CD4-positive, alpha-beta T cell treated with Interleukin-15 for 1 hour (primary cell): ENCODE results near the gene SREBF1.
A peak's percentile ranks its signal among the peaks of the same experiment; 100 is the strongest.

Experiments used
- DNase-seq: peaks from one replicate; pipeline ENCODE4 v3.0.0-alpha.2; 2020

Gene SREBF1

DNA sequence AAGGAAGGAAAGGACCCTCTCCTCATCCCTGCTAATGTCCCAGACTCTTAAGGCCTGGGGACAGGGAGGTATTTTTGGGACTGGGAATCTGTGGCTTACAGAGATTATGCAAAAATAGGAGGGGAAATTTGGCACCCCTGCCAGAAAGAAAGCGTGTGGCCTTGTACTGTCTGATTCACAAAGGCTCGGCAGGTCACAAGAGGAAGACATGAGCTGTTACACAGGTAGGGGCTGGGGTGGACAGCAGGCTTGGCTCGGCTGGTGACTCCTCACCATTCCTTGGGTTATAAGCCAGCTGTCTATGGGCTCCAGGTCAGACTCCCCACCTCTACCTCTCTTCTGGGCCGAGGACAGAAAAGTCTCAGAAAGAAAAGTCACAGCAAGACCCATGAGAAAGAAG, 20.7 kb upstream of the SREBF1 start:
- DNase-seq: no peak

DNA sequence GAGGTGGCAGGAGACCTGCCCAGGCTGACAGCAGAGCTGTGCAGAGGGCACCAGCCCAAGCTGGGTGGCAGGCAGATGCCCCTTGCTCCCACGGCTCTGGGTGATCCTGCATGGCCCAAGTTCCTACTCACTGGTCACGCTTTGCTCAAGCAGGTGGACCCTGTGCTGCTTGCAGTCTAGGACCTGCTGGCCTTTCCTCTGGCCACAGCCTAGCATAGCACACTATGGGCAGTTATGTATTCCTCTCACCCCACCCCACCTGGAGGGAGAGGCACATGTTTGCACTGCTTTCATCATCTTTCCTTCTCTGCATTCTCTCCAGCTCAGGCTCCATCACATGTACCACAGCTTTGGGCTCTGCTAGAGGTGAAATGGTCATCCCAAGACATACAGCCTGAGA, 19.6 kb upstream of the SREBF1 start:
- no peak for DNase-seq

DNA sequence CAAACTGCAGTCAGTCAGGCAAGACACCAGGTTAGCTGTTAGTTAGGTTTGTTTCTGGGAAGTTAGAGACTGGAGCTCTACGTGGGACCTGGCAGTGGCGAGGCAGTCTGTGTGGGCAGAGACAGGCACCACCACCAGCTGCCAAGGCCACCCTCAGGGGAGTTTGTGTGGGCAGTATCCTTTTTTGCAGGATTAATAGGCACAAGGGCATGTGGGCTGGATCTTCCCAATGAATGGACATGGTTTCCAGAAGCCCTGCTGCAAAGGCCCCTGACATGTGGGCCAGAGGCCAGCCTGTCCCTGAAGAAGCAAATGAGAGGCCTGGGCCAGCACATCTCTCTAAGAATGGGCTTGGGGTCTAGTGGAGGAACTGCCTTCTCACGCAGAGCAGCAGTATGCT, 19.2 kb upstream of the SREBF1 start:
- DNase-seq: no peak

DNA sequence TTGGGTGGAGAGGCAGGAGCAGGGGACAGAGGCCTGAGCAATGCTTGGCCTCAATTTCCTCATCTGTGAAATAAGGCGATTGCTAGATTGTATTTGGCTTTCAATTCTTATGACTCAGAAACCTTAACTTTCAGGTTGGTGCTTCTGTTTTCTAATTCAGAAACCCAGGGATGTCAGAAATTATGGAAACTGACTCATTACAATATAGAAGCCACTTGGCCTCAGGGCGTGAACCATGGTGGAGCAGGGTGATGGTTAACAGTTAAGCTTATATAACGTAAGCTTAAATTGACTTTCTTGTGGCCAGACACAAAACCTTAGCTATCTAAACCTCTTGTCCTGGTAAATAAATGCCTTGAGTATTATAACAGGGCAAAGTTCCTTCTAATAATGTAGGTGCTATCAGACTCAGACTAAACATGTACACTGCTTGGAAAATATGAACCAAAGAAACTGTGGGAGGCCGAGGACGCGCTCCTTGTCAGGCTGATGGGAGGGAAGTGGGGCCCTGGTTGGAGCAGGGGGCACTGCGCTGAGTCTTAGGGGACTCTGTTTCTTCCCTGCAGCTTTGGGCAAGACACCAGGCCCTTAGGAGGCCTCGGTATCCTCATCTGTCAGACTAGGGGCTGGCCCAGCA, 17.1 kb upstream of the SREBF1 start:
- DNase-seq: no peak

DNA sequence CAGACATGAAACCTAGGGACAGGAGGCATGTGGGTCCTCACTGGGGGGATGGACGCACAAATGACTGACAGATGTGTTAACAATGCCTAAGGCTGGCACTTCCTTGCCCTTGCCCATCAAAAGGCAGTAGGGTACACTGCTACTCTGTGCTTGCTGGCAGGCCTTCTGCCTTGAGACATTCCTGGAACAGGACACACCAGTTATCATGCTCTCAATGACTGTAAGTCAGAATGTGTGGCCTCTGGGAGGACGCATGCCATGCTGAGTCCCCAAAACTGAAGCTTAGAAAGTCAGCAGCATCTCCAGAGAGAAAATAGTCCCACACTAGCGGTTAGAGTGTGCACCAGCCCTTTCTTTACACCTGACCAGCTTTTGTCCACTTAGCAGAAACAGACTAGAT, 16.1 kb upstream of the SREBF1 start:
- no peak for DNase-seq

GRCh38 chr17:17851103-17852002, 14.6 kb upstream of the SREBF1 start:
- no peak for DNase-seq

GRCh38 chr17:17849845-17850373, 13.1 kb upstream of the SREBF1 start:
- peak; percentile 78 for DNase-seq

DNA sequence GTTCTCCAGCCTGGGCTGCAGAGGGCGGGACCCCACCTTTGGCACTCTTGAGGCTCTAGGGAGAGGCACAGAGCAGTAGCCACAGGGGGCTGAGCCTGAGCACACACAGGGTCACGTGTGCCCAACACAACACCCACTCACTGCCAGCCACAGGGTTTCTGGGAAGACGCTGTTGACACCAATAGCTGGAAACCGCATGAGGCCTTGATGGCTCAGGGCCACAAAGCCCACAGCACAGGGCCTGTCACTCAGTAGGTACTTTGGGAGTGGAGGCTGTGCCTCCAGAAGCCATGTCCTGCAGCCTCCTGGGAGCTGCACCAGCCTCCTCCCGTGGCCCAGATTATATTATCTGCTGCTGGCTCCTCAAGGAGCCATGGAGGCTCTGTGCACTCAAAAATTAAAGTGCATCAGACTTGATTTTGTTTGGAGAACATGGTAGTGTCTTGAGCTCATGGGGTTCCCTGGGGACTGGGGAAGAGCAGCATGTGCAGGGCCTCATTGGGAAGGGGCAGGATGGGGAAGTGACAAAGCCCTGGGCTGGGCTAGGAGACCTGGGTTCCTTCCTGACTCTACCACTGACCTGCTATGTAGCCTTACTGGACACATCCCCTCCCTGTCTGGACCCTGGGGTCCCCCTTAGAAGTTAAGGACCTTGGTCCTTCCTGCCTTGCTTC, 12.5 kb upstream of the SREBF1 start:
- peak; percentile 89 for DNase-seq

GRCh38 chr17:17848311-17849082, 11.7 kb upstream of the SREBF1 start:
- no peak for DNase-seq

DNA sequence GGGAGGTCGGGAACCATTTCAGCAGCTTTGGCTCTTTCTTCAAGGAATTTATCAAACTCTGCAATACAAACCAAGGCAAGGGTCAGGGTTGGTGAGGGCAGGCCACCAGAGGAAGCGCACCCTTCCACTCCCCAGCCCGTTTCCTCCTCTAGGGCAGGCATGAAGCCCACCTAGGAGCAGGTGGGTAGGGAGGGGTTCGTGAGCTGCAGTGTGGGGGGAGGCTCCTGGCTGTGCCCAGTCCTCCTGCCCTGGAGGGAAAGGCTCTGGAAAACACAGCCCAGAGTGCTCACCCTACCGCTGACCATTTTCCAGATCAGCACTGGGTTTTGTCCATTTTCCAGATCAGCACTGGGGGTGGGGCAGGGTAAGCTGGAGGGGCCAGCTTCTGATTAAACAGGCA, 10.9 kb upstream of the SREBF1 start:
- no peak for DNase-seq

DNA sequence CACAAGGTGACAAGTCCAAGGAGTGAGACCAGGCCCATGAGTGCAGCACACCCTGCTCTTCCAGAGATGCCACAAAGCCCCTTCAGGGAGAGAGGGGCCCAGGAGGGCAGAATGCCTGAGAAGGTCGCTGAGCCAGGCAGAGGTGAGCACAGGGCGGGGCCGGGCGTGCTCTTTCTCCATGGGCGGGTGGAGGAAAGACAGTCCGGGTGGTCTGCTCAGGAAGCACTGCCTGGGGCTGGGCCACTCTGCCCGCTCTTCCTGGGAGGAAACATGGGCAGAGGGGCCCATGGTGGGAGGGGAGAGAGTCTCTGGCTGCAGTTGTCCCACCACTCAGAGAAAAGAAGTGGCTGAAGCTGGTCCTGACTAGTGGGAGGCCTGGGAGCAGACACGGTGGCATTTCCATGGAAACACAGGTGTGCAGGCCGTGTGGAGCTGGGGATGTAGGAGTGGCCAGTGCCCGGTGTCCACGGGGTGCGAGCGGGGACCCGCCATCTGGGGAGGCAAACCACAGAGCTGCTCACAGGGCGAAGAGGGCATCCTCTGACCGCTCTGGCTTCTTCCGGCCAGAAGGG, 10.4 kb upstream of the SREBF1 start:
- no peak for DNase-seq

GRCh38 chr17:17846645-17847044, 9.9 kb upstream of the SREBF1 start:
- DNase-seq: no peak

DNA sequence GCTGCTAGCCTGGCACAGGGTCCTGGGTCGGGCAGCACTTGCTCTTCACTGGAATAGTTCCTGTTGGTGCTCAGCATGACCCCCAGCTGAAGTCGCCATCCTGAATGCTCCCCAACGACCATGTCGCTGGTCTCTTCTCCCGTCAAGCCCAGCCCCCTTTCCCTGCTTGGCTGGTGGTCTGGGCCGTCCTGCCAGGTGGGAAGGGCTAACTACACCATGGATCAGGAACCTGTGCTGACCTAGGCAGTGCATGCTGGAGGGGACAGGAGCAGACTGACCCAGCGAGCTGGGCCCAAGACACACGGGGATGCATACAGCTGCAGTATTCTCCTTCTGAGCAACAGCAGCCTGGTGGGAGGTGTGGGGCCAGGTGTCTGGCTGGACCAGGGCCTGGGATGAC, 9.2 kb upstream of the SREBF1 start:
- DNase-seq: no peak

GRCh38 chr17:17845046-17845775, 8.4 kb upstream of the SREBF1 start:
- DNase-seq: no peak

DNA sequence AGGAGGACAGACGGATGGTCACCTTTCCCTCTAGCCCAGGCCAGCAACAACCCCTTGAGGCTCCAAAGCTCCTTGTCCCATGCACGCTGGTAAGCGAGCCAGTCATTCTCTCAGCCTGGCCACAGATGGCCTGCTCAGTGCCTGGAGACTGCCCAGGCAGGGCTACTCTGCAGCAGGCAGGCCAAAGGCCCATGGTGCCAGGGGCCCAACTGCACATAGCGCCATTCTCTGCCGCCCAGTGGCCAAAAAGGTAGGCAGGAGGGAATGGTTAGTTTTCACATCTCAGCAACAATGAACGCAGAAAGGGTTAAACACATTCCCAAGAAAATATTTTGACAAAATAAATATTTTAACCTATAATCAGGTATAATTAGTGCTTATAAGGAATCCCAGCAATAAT, 7.7 kb upstream of the SREBF1 start:
- DNase-seq: no peak

- no peak for DNase-seq
These were observed 7.3 kb upstream of the SREBF1 start for GRCh38 chr17:17844079-17844478.

- DNase-seq: no peak
These were observed 6.3 kb upstream of the SREBF1 start for GRCh38 chr17:17843096-17843495.

- DNase-seq: no peak
These were observed 5.5 kb upstream of the SREBF1 start for GRCh38 chr17:17842111-17842876.

DNA sequence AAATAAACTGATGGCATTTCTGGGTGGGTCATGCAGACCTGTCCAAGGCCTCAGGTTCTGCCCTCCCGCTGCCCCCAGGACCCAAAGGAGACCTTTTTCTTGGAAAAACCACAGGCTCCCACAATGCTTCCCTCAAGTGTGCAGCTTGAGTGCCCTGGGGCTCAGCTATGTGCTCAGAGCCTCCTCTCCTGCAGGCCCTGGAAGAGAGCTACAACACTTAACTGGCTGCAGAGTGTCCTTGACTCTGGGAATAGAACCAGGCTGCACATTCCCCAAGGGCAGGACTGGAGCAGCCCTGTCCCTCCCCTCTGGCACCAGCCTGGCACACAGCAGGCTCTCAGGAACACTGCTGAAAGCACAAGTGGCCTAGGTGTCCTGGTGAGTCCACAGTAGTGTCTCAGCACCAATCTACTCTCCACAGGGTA, 4.8 kb upstream of the SREBF1 start:
- no peak for DNase-seq

DNA sequence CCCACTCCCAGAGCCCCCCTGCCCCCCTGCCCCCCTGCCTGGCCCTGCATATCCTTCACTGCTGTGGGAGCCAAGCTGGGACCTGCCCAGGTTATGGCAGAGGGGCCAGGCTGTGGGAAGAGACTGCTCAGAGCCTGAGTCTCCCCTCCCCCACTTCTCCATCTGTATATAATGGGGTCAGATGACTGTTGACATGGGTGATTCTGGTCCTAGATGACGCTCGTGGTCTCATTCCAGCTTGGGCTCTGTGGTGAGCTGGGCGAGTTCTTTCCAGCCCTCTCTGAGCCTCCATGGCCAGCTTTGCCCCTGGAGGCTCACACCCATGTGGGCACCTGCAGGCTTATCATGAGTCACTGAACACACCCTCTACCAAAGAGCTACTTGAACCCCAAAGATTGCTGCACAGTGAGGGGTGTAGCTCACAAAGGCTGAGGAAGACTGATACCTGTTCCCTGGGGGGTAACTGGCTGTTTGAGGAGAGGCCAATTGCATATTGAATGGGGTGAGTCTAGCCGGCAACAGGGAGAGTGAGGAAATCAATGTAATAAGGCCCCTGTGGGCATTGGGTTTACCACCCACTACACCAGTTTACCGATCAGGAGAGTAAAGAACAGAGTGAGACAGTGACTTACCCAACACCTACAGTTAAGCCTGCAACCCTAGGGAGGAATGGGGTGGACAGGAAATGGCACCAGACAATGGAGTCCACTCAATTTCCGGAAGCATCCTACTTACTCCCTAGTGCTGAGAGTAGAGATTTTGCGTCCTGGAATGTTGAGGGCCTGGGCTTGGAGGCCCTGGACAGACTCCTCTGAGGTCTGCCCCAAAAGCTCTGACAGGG, 4.2 kb upstream of the SREBF1 start:
- DNase-seq: peak; percentile 27
